Measurements from ENCODE around the gene COL11A1.

The COL11A1 gene

GRCh38 chr1:102842606-102843005 lies 265.7 kb downstream of the COL11A1 start:
- CTCF ChIA-PET = no interaction called here
- no peak for TF ChIP-seq ZEB2 (tag by site-specific recombination; IDR thresholded peaks at IDR 0.05)
- TF ChIP-seq MEIS1 (CRISPR knock-in tag; IDR thresholded peaks at IDR 0.05; ENCODE audit: borderline replicate concordance) = no peak
- no peak for TF ChIP-seq ZNF175 (tag by site-specific recombination; IDR thresholded peaks at IDR 0.05)
- TF ChIP-seq ZNF555 (tag by site-specific recombination; conservative IDR thresholded peaks at IDR 0.05) = no peak
- no peak for TF ChIP-seq ZNF362 (tag by site-specific recombination; IDR thresholded peaks at IDR 0.05)
- TF ChIP-seq PRDM1 (tag by site-specific recombination; IDR thresholded peaks at IDR 0.05) = no peak
- TF ChIP-seq ZXDB (tag by site-specific recombination; IDR thresholded peaks at IDR 0.05) = no peak
- no peak for TF ChIP-seq ZFP3 (tag by site-specific recombination; IDR thresholded peaks at IDR 0.05; ENCODE audit: low read depth)
- no peak for TF ChIP-seq ZBTB8A (tag by site-specific recombination; IDR thresholded peaks at IDR 0.05)
- no peak for TF ChIP-seq ZBTB49 (tag by site-specific recombination; IDR thresholded peaks at IDR 0.05; ENCODE audit: low read depth)
- TF ChIP-seq ZNF510 (tag by site-specific recombination; IDR thresholded peaks at IDR 0.05; ENCODE audit: insufficient replicate concordance) = no peak
- TF ChIP-seq ZNF664 (tag by site-specific recombination; IDR thresholded peaks at IDR 0.05) = no peak
- no peak for TF ChIP-seq ZSCAN4 (tag by site-specific recombination; IDR thresholded peaks at IDR 0.05)
- TF ChIP-seq ZNF449 (tag by site-specific recombination; IDR thresholded peaks at IDR 0.05) = no peak
- no peak for TF ChIP-seq ZNF529 (tag by site-specific recombination; IDR thresholded peaks at IDR 0.05; ENCODE audit: insufficient replicate concordance)
- TF ChIP-seq ZNF423 (tag by site-specific recombination; IDR thresholded peaks at IDR 0.05) = no peak
- no peak for TF ChIP-seq ZNF404 (tag by site-specific recombination; IDR thresholded peaks at IDR 0.05)
- TF ChIP-seq ZNF792 (tag by site-specific recombination; IDR thresholded peaks at IDR 0.05) = no peak
- TF ChIP-seq YY2 (tag by site-specific recombination; IDR thresholded peaks at IDR 0.05) = no peak
- Histone ChIP-seq H3K4me1 (ENCODE audit: control insufficient read depth, insufficient read depth, low read length) (no peaks in the 10 kb centered on the region), H3K36me3 (ENCODE audit: control insufficient read depth in 2 of 2, insufficient read depth in 1 of 2, low read length in 2 of 2) (no peaks in the 10 kb centered on the region), H3K27ac (ENCODE audit: extremely low read depth, low read depth, low read length) (no peak overlapping the region), H3K4me3 (ENCODE audit: low read depth, low read length) (no peak overlapping the region), H3K9me3 (ENCODE audit: control insufficient read depth, insufficient read depth, low read depth, low read length) (no peaks in the 10 kb centered on the region)
- POLR2A ChIA-PET = no interaction called here

GRCh38 chr1:102840741-102841140 lies 267.6 kb downstream of the COL11A1 start:
- POLR2A ChIA-PET = no interaction called here
- CTCF ChIA-PET = no interaction called here
- H3K9me3 ChIP-seq (ENCODE audit: control insufficient read depth, insufficient read depth, low read depth, low read length) = no peaks in the 10 kb centered on the region
- H3K4me1 ChIP-seq (ENCODE audit: control insufficient read depth, insufficient read depth, low read length) = no peaks in the 10 kb centered on the region
- H3K36me3 ChIP-seq (ENCODE audit: control insufficient read depth in 2 of 2, insufficient read depth in 1 of 2, low read length in 2 of 2) = no peaks in the 10 kb centered on the region
- no peak overlapping the region for H3K4me3 ChIP-seq (ENCODE audit: low read depth, low read length)
- no peak overlapping the region for H3K27ac ChIP-seq (ENCODE audit: extremely low read depth, low read depth, low read length)
- TF ChIP-seq KLF7 (tag by site-specific recombination; IDR thresholded peaks at IDR 0.05; ENCODE audit: borderline replicate concordance) (no peak), GFI1B (tag by site-specific recombination; IDR thresholded peaks at IDR 0.05) (no peak), REPIN1 (tag by site-specific recombination; IDR thresholded peaks at IDR 0.05; ENCODE audit: low read depth) (no peak), YY1 (tag by site-specific recombination; IDR thresholded peaks at IDR 0.05) (no peak), ZFHX2 (tag by site-specific recombination; conservative IDR thresholded peaks at IDR 0.05) (no peak), ZNF155 (tag by site-specific recombination; IDR thresholded peaks at IDR 0.05) (no peak), ZNF488 (tag by site-specific recombination; IDR thresholded peaks at IDR 0.05) (no peak), ZNF639 (tag by site-specific recombination; IDR thresholded peaks at IDR 0.05) (no peak), ZNF366 (tag by site-specific recombination; conservative IDR thresholded peaks at IDR 0.05) (no peak), RBAK (tag by site-specific recombination; IDR thresholded peaks at IDR 0.05) (no peak), ZNF24 (tag by site-specific recombination; IDR thresholded peaks at IDR 0.05) (no peak)
